ENCODE measurements around the gene TAP1.

GRCh38 chr6:32814145-32814544 is 39.4 kb downstream of the TAP1 start:
- TF ChIP-seq CTCF (tag by site-specific recombination; IDR thresholded peaks at IDR 0.05), result no peak
- TF ChIP-seq ZSCAN23 (tag by site-specific recombination; IDR thresholded peaks at IDR 0.05), result no peak
- TF ChIP-seq, protein P1, sequence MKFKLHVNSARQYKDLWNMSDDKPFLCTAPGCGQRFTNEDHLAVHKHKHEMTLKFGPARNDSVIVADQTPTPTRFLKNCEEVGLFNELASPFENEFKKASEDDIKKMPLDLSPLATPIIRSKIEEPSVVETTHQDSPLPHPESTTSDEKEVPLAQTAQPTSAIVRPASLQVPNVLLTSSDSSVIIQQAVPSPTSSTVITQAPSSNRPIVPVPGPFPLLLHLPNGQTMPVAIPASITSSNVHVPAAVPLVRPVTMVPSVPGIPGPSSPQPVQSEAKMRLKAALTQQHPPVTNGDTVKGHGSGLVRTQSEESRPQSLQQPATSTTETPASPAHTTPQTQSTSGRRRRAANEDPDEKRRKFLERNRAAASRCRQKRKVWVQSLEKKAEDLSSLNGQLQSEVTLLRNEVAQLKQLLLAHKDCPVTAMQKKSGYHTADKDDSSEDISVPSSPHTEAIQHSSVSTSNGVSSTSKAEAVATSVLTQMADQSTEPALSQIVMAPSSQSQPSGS (tag by site-specific recombination; IDR thresholded peaks at IDR 0.05; ENCODE audit: low read depth), result no peak
- TF ChIP-seq ZNF138 (tag by site-specific recombination; IDR thresholded peaks at IDR 0.05; ENCODE audit: borderline replicate concordance), result no peak
- TF ChIP-seq, protein P2, sequence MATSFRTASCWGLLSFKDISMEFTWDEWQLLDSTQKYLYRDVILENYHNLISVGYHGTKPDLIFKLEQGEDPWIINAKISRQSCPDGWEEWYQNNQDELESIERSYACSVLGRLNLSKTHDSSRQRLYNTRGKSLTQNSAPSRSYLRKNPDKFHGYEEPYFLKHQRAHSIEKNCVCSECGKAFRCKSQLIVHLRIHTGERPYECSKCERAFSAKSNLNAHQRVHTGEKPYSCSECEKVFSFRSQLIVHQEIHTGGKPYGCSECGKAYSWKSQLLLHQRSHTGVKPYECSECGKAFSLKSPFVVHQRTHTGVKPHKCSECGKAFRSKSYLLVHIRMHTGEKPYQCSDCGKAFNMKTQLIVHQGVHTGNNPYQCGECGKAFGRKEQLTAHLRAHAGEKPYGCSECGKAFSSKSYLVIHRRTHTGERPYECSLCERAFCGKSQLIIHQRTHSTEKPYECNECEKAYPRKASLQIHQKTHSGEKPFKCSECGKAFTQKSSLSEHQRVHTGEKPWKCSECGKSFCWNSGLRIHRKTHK (tag by site-specific recombination; IDR thresholded peaks at IDR 0.05), result no peak
- TF ChIP-seq, protein P3, sequence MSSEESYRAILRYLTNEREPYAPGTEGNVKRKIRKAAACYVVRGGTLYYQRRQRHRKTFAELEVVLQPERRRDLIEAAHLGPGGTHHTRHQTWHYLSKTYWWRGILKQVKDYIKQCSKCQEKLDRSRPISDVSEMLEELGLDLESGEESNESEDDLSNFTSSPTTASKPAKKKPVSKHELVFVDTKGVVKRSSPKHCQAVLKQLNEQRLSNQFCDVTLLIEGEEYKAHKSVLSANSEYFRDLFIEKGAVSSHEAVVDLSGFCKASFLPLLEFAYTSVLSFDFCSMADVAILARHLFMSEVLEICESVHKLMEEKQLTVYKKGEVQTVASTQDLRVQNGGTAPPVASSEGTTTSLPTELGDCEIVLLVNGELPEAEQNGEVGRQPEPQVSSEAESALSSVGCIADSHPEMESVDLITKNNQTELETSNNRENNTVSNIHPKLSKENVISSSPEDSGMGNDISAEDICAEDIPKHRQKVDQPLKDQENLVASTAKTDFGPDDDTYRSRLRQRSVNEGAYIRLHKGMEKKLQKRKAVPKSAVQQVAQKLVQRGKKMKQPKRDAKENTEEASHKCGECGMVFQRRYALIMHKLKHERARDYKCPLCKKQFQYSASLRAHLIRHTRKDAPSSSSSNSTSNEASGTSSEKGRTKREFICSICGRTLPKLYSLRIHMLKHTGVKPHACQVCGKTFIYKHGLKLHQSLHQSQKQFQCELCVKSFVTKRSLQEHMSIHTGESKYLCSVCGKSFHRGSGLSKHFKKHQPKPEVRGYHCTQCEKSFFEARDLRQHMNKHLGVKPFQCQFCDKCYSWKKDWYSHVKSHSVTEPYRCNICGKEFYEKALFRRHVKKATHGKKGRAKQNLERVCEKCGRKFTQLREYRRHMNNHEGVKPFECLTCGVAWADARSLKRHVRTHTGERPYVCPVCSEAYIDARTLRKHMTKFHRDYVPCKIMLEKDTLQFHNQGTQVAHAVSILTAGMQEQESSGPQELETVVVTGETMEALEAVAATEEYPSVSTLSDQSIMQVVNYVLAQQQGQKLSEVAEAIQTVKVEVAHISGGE (tag by site-specific recombination; conservative IDR thresholded peaks at IDR 0.05; ENCODE audit: low read depth), result no peak
- TF ChIP-seq ZNF777 (tag by site-specific recombination; IDR thresholded peaks at IDR 0.05; ENCODE audit: borderline replicate concordance), result no peak
- TF ChIP-seq, protein P4, sequence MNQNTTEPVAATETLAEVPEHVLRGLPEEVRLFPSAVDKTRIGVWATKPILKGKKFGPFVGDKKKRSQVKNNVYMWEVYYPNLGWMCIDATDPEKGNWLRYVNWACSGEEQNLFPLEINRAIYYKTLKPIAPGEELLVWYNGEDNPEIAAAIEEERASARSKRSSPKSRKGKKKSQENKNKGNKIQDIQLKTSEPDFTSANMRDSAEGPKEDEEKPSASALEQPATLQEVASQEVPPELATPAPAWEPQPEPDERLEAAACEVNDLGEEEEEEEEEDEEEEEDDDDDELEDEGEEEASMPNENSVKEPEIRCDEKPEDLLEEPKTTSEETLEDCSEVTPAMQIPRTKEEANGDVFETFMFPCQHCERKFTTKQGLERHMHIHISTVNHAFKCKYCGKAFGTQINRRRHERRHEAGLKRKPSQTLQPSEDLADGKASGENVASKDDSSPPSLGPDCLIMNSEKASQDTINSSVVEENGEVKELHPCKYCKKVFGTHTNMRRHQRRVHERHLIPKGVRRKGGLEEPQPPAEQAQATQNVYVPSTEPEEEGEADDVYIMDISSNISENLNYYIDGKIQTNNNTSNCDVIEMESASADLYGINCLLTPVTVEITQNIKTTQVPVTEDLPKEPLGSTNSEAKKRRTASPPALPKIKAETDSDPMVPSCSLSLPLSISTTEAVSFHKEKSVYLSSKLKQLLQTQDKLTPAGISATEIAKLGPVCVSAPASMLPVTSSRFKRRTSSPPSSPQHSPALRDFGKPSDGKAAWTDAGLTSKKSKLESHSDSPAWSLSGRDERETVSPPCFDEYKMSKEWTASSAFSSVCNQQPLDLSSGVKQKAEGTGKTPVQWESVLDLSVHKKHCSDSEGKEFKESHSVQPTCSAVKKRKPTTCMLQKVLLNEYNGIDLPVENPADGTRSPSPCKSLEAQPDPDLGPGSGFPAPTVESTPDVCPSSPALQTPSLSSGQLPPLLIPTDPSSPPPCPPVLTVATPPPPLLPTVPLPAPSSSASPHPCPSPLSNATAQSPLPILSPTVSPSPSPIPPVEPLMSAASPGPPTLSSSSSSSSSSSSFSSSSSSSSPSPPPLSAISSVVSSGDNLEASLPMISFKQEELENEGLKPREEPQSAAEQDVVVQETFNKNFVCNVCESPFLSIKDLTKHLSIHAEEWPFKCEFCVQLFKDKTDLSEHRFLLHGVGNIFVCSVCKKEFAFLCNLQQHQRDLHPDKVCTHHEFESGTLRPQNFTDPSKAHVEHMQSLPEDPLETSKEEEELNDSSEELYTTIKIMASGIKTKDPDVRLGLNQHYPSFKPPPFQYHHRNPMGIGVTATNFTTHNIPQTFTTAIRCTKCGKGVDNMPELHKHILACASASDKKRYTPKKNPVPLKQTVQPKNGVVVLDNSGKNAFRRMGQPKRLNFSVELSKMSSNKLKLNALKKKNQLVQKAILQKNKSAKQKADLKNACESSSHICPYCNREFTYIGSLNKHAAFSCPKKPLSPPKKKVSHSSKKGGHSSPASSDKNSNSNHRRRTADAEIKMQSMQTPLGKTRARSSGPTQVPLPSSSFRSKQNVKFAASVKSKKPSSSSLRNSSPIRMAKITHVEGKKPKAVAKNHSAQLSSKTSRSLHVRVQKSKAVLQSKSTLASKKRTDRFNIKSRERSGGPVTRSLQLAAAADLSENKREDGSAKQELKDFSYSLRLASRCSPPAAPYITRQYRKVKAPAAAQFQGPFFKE (tag by site-specific recombination; IDR thresholded peaks at IDR 0.05; ENCODE audit: borderline replicate concordance), result no peak
- TF ChIP-seq TCF7L2 (IDR thresholded peaks at IDR 0.05; ENCODE audit: borderline replicate concordance, low read depth, low read length), result no peak
- TF ChIP-seq ZNF416 (tag by site-specific recombination; IDR thresholded peaks at IDR 0.05), result no peak
- TF ChIP-seq ZBTB7A (tag by site-specific recombination; IDR thresholded peaks at IDR 0.05; ENCODE audit: low read depth), result no peak
- no peak for TF ChIP-seq ZNF791 (tag by site-specific recombination; IDR thresholded peaks at IDR 0.05)
- TF ChIP-seq, protein P5, sequence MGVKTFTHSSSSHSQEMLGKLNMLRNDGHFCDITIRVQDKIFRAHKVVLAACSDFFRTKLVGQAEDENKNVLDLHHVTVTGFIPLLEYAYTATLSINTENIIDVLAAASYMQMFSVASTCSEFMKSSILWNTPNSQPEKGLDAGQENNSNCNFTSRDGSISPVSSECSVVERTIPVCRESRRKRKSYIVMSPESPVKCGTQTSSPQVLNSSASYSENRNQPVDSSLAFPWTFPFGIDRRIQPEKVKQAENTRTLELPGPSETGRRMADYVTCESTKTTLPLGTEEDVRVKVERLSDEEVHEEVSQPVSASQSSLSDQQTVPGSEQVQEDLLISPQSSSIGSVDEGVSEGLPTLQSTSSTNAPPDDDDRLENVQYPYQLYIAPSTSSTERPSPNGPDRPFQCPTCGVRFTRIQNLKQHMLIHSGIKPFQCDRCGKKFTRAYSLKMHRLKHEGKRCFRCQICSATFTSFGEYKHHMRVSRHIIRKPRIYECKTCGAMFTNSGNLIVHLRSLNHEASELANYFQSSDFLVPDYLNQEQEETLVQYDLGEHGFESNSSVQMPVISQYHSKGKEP (tag by site-specific recombination; IDR thresholded peaks at IDR 0.05), result no peak
- no peak for TF ChIP-seq ZNF114 (tag by site-specific recombination; IDR thresholded peaks at IDR 0.05)
